Testis (tissue), 2 donors: ENCODE results near the gene DNAAF1.

Source experiments
- POLR2A ChIP-seq: fragments of 450-650 bp; IDR thresholded peaks from one replicate; pipeline ENCODE4 v1.6.1; 2017; ENCODE audit warnings: antibody characterized with exemption, mild to moderate bottlenecking, moderate library complexity
- TF ChIP-seq, protein P1 (sequence below), 3 experiments: fragments of 450-650 bp in 2 of 3; fragments of 200-600 bp in 1 of 3; sonication (generic) in 1 of 3; IDR thresholded peaks; one replicate each; pipeline ENCODE4 v1.5.1; 2016 to 2019; ENCODE audit warnings: antibody characterized with exemption in 3 of 3, mild to moderate bottlenecking in 2 of 3, moderate library complexity in 1 of 3

GRCh38 chr16:84191466-84191865, 46.4 kb downstream of the DNAAF1 start:
- no peak for TF ChIP-seq POLR2A
- TF ChIP-seq, protein P1, sequence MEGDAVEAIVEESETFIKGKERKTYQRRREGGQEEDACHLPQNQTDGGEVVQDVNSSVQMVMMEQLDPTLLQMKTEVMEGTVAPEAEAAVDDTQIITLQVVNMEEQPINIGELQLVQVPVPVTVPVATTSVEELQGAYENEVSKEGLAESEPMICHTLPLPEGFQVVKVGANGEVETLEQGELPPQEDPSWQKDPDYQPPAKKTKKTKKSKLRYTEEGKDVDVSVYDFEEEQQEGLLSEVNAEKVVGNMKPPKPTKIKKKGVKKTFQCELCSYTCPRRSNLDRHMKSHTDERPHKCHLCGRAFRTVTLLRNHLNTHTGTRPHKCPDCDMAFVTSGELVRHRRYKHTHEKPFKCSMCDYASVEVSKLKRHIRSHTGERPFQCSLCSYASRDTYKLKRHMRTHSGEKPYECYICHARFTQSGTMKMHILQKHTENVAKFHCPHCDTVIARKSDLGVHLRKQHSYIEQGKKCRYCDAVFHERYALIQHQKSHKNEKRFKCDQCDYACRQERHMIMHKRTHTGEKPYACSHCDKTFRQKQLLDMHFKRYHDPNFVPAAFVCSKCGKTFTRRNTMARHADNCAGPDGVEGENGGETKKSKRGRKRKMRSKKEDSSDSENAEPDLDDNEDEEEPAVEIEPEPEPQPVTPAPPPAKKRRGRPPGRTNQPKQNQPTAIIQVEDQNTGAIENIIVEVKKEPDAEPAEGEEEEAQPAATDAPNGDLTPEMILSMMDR (IDR thresholded peaks at IDR 0.05), result no peak
